Measurements from ENCODE around the gene ADAMTS2. TPM values are rescaled to one million over a fixed set of nuclear protein-coding genes. Genes with fewer than 3 reads are reported as not detected.
A peak's percentile ranks its signal among the peaks of the same experiment; 100 is the strongest.

ADAMTS2 gene
- total and polyA plus RNA-seq, 2 donors from 2014 or later, result 2.0 to 13.6 TPM

- Histone ChIP-seq H3K27ac (ENCODE audit: low read depth in 2 of 2, low read length in 2 of 2) (no peak overlapping the region), H3K4me3 (ENCODE audit: low read length in 3 of 3) (no peak overlapping the region), H3K9me3 (ENCODE audit: control insufficient read depth in 2 of 3, insufficient read depth in 1 of 3, low read length in 3 of 3) (no peaks in the 10 kb centered on the region), H3K27me3 (ENCODE audit: control insufficient read depth, insufficient read depth, low read length) (peaks cover 7% of the 10 kb centered on the region), H3K9ac (ENCODE audit: low read length in 3 of 3) (no peak overlapping the region), H3K4me1 (ENCODE audit: control insufficient read depth in 2 of 3, insufficient read depth in 2 of 3, low read depth in 1 of 3, low read length in 3 of 3) (peaks cover 0 to 7% (median 0%) of the 10 kb centered on the region in 3 donors), H3K36me3 (ENCODE audit: control insufficient read depth in 2 of 3, insufficient read depth in 3 of 3, low read length in 3 of 3) (no peaks in the 10 kb centered on the region)
- FAIRE-seq, result no peak
- DNase-seq, result peak in 1 of 5 donors; percentile 60
- intact Hi-C loops (cut with DNase I), result no loop called here
- TF ChIP-seq CTCF (IDR thresholded peaks at IDR 0.05; ENCODE audit: borderline replicate concordance, extremely low read depth, insufficient read depth), result no peak
Measured at GRCh38 chr5:179339996-179340395, 5.3 kb downstream of the ADAMTS2 start.

- FAIRE-seq (no peak), DNase-seq (peak in 1 of 5 donors; percentile 18)
- peaks cover 7% of the 10 kb centered on the region for H3K27me3 ChIP-seq (ENCODE audit: control insufficient read depth, insufficient read depth, low read length)
- H3K36me3 ChIP-seq (ENCODE audit: control insufficient read depth in 2 of 3, insufficient read depth in 3 of 3, low read length in 3 of 3), result no peaks in the 10 kb centered on the region
- H3K4me3 ChIP-seq (ENCODE audit: low read length in 3 of 3), result no peak overlapping the region
- no peaks in the 10 kb centered on the region for H3K9me3 ChIP-seq (ENCODE audit: control insufficient read depth in 2 of 3, insufficient read depth in 1 of 3, low read length in 3 of 3)
- TF ChIP-seq CTCF (IDR thresholded peaks at IDR 0.05; ENCODE audit: borderline replicate concordance, extremely low read depth, insufficient read depth), result no peak
- no peak overlapping the region for H3K27ac ChIP-seq (ENCODE audit: low read depth in 2 of 2, low read length in 2 of 2)
- H3K9ac ChIP-seq (ENCODE audit: low read length in 3 of 3), result no peak overlapping the region
- intact Hi-C loops (cut with DNase I), result no loop called here
- peaks cover 0 to 5% (median 0%) of the 10 kb centered on the region in 3 donors for H3K4me1 ChIP-seq (ENCODE audit: control insufficient read depth in 2 of 3, insufficient read depth in 2 of 3, low read depth in 1 of 3, low read length in 3 of 3)
Measured at GRCh38 chr5:179339081-179339480, 6.2 kb downstream of the ADAMTS2 start.

- no peak for FAIRE-seq
- Histone ChIP-seq H3K9ac (ENCODE audit: low read length in 3 of 3) (no peak overlapping the region), H3K9me3 (ENCODE audit: control insufficient read depth in 2 of 3, insufficient read depth in 1 of 3, low read length in 3 of 3) (no peaks in the 10 kb centered on the region), H3K36me3 (ENCODE audit: control insufficient read depth in 2 of 3, insufficient read depth in 3 of 3, low read length in 3 of 3) (no peaks in the 10 kb centered on the region), H3K4me3 (ENCODE audit: low read length in 3 of 3) (no peak overlapping the region), H3K4me1 (ENCODE audit: control insufficient read depth in 2 of 3, insufficient read depth in 2 of 3, low read depth in 1 of 3, low read length in 3 of 3) (peaks cover 0 to under 1% (median 0%) of the 10 kb centered on the region in 3 donors), H3K27ac (ENCODE audit: low read depth in 2 of 2, low read length in 2 of 2) (no peak overlapping the region), H3K27me3 (ENCODE audit: control insufficient read depth, insufficient read depth, low read length) (peaks cover 2% of the 10 kb centered on the region)
- no peak for TF ChIP-seq CTCF (IDR thresholded peaks at IDR 0.05; ENCODE audit: borderline replicate concordance, extremely low read depth, insufficient read depth)
- peak in 1 of 5 donors; percentile 39 for DNase-seq
- intact Hi-C loops (cut with DNase I), result no loop called here
Measured at GRCh38 chr5:179337796-179338676, 7.2 kb downstream of the ADAMTS2 start.

Data from kidney (tissue), 14 donors.